Uterus (tissue), 4 donors: ENCODE data around the gene CD33. TPM values are rescaled to one million over a fixed set of nuclear protein-coding genes. Genes with fewer than 3 reads are reported as not detected.
"Not testable (repeated sequence)": the region's sequence is repeated elsewhere in the genome, so short reads cannot be mapped to it uniquely, and the experiment has no call there.

Experiments used
- DNase-seq, 2 donors: peaks; one replicate each; pipeline ENCODE4 v3.0.0-alpha.2; 2019 to 2020
- H3K27ac ChIP-seq, 2 donors: fragments of 200-600 bp; sonication (generic); 1 replicate in 1 of 2; 2 replicates in 1 of 2; pipeline ENCODE4 v1.5.1; 2016 to 2018
- H3K27me3 ChIP-seq, 2 donors: fragments of 200-600 bp; sonication (generic); one replicate each; pipeline ENCODE4 v1.5.1; 2018 to 2019; ENCODE audit warnings: control low read depth in 1 of 2
- H3K36me3 ChIP-seq, 2 donors: fragments of 200-600 bp; sonication (generic); one replicate each; pipeline ENCODE4 v1.5.1; 2019; ENCODE audit warnings: control low read depth in 1 of 2
- H3K4me1 ChIP-seq, 2 donors: fragments of 200-600 bp; sonication (generic); one replicate each; pipeline ENCODE4 v1.5.1; 2018 to 2019; ENCODE audit warnings: control low read depth in 1 of 2
- H3K4me3 ChIP-seq, 2 donors: fragments of 200-600 bp; sonication (generic); 1 replicate in 1 of 2; 2 replicates in 1 of 2; pipeline ENCODE4 v1.5.1; 2018 to 2019; ENCODE audit warnings: mild to moderate bottlenecking in 1 of 2
- H3K9me3 ChIP-seq, 2 donors: fragments of 200-600 bp; sonication (generic); one replicate each; pipeline ENCODE4 v1.5.1; 2019; ENCODE audit warnings: control low read depth in 1 of 2
- POLR2A ChIP-seq, 2 donors: fragments of 450-650 bp; IDR thresholded peaks; one replicate each; pipeline ENCODE4 v1.6.1; 2016; ENCODE audit warnings: antibody characterized with exemption in 2 of 2, mild to moderate bottlenecking in 1 of 2, moderate library complexity in 1 of 2
- intact Hi-C: fragments of 100-400 bp; cut with DNase I; formaldehyde crosslinking; loops from one replicate; pipeline ENCODE4 v1.15.1; 2023; ENCODE audit warnings: low total_unique reads
- total RNA-seq, 4 donors: library from RNA; depleted of rRNA in 3 of 4; stranded (reverse); fragments of >200 nt in 3 of 4; gene quantifications; one replicate each; pipeline versions ENCODE4 v1.1.0 to v1.2.4, GENCODE V29; 2014 to 2023
- TF ChIP-seq, protein P1 (sequence below), 4 experiments: fragments of 200-600 bp in 2 of 4; fragments of 450-650 bp in 2 of 4; sonication (generic) in 2 of 4; IDR thresholded peaks; one replicate each; pipeline ENCODE4 v1.5.1; 2016 to 2019; ENCODE audit warnings: antibody characterized with exemption in 4 of 4, mild to moderate bottlenecking in 2 of 4, moderate library complexity in 1 of 4
- donor health status: DM: yes; HTN: yes; CAD: no.

CD33 gene
- total RNA-seq, 4 donors from 2014 or later: 0.26 to 3.3 (median 3.0) TPM; not detected in 1

- Histone ChIP-seq H3K27me3 (no peaks in the 10 kb centered on the region), H3K4me1 (no peaks in the 10 kb centered on the region), H3K4me3 (no peak overlapping the region), H3K36me3 (no peaks in the 10 kb centered on the region), H3K27ac (no peak overlapping the region), H3K9me3 (no peaks in the 10 kb centered on the region)
- no peak for DNase-seq
- TF ChIP-seq, protein P1, sequence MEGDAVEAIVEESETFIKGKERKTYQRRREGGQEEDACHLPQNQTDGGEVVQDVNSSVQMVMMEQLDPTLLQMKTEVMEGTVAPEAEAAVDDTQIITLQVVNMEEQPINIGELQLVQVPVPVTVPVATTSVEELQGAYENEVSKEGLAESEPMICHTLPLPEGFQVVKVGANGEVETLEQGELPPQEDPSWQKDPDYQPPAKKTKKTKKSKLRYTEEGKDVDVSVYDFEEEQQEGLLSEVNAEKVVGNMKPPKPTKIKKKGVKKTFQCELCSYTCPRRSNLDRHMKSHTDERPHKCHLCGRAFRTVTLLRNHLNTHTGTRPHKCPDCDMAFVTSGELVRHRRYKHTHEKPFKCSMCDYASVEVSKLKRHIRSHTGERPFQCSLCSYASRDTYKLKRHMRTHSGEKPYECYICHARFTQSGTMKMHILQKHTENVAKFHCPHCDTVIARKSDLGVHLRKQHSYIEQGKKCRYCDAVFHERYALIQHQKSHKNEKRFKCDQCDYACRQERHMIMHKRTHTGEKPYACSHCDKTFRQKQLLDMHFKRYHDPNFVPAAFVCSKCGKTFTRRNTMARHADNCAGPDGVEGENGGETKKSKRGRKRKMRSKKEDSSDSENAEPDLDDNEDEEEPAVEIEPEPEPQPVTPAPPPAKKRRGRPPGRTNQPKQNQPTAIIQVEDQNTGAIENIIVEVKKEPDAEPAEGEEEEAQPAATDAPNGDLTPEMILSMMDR (IDR thresholded peaks at IDR 0.05): no peak
- no peak for TF ChIP-seq POLR2A (IDR thresholded peaks at IDR 0.05)
- intact Hi-C loops: no loop called here
Observed at GRCh38 chr19:51207747-51208146, 17.1 kb upstream of the CD33 start.

DNA sequence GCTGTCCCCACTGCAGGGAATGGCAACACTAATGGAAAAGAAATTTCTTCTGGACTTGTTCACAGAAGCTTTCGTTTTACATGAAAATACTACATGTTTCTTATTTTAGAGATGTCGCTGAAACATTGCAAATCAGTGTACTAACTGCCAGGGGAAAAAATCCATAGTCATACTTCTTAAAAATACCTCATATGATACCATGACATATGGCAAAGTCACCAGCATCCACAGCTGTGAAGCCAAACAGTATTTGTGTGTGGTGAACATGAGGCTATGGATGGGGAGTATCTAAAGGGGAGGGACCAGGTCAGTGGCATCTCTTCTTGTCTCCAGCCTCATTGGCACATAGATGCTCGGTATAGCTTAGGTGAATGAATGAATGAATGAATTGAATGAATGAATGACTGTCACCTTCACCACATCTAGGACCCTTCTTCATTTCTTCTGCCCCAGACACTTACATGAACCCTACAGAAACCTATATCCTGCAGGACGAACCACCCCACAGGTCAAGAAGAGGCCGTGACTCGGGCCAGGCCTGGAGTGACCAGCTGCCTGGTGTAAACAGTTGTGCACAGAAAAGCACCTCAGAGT, 14.6 kb upstream of the CD33 start:
- H3K9me3 ChIP-seq: no peaks in the 10 kb centered on the region
- intact Hi-C loops: no loop called here
- no peaks in the 10 kb centered on the region for H3K27me3 ChIP-seq
- H3K4me3 ChIP-seq: no peak overlapping the region
- DNase-seq: no peak
- H3K36me3 ChIP-seq: no peaks in the 10 kb centered on the region
- no peaks in the 10 kb centered on the region for H3K4me1 ChIP-seq
- TF ChIP-seq, protein P1 (IDR thresholded peaks at IDR 0.05): no peak
- TF ChIP-seq POLR2A (IDR thresholded peaks at IDR 0.05): no peak
- no peak overlapping the region for H3K27ac ChIP-seq

DNA sequence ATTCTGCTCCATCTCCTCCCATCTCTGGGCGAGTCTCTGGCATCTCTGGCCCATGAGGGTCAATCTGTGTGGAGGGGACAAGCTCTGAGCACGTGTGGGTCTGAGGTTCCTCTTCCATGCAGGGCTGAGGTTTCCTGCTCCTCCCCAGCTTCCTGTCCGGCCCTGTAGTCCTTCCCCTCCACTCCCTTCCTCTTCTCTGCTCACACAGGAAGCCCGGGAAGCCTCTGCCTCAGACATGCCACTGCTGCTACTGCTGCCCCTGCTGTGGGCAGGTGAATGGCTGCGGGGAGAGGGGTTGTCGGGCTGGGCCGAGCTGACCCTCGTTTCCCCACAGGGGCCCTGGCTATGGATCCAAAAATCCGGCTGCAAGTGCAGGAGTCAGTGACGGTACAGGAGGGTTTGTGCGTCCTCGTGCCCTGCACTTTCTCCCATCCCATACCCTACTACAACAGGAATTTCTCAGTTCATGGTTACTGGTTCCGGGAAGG, 14.0 kb upstream of the CD33 start:
- H3K4me1 ChIP-seq, H3K9me3 ChIP-seq, intact Hi-C loops, H3K27ac ChIP-seq, DNase-seq, H3K36me3 ChIP-seq, H3K4me3 ChIP-seq, H3K27me3 ChIP-seq: not testable (repeated sequence)

- TF ChIP-seq POLR2A (IDR thresholded peaks at IDR 0.05): no peak
- TF ChIP-seq, protein P1 (IDR thresholded peaks at IDR 0.05): no peak
- intact Hi-C loops: no loop called here
- no peaks in the 10 kb centered on the region for H3K9me3 ChIP-seq
- no peak overlapping the region for H3K4me3 ChIP-seq
- H3K4me1 ChIP-seq: no peaks in the 10 kb centered on the region
- H3K27me3 ChIP-seq: no peaks in the 10 kb centered on the region
- no peak overlapping the region for H3K27ac ChIP-seq
- DNase-seq: no peak
- H3K36me3 ChIP-seq: no peaks in the 10 kb centered on the region
Observed at GRCh38 chr19:51211833-51212232, 13.0 kb upstream of the CD33 start.

- Histone ChIP-seq H3K27me3 (no peaks in the 10 kb centered on the region), H3K27ac (no peak overlapping the region), H3K36me3 (no peaks in the 10 kb centered on the region), H3K4me3 (no peak overlapping the region), H3K4me1 (no peaks in the 10 kb centered on the region), H3K9me3 (no peaks in the 10 kb centered on the region)
- TF ChIP-seq, protein P1 (IDR thresholded peaks at IDR 0.05): no peak
- TF ChIP-seq POLR2A (IDR thresholded peaks at IDR 0.05): no peak
- intact Hi-C loops: no loop called here
- no peak for DNase-seq
Observed at GRCh38 chr19:51219307-51219706, 5.6 kb upstream of the CD33 start.

DNA sequence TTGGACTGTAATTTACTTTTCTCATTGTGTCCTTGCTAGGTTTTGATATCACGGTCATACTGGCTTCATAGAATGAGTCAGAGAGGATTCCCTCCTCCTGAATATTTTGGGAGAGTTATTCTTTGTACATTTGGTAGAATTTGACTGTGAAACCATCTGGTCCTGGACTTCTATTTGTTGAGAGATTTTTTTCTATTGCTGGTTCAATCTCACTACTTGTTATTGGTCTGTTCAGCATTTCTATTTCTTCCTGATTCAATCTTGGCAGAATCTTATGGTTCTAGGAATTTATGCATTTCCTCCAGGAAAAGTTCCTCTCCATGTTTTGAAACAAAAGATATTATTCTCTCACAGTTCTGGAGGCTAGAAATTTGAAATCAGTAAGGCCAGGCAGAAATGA, 4.9 kb upstream of the CD33 start:
- H3K36me3 ChIP-seq: no peaks in the 10 kb centered on the region
- H3K4me1 ChIP-seq: no peaks in the 10 kb centered on the region
- TF ChIP-seq POLR2A (IDR thresholded peaks at IDR 0.05): no peak
- TF ChIP-seq, protein P1 (IDR thresholded peaks at IDR 0.05): no peak
- no peak overlapping the region for H3K4me3 ChIP-seq
- intact Hi-C loops: no loop called here
- no peak overlapping the region for H3K27ac ChIP-seq
- no peaks in the 10 kb centered on the region for H3K9me3 ChIP-seq
- DNase-seq: no peak
- H3K27me3 ChIP-seq: no peaks in the 10 kb centered on the region
